Measurements from ENCODE around the gene PPP2R5B.

PPP2R5B gene

GRCh38 chr11:64888729-64889511, 35.6 kb upstream of the PPP2R5B start:
- peak; percentile 96 for DNase-seq (ENCODE audit: low spot score)

- DNase-seq (ENCODE audit: low spot score) = no peak
Measured at GRCh38 chr11:64890522-64890939, 34.0 kb upstream of the PPP2R5B start.

GRCh38 chr11:64891215-64891848, 33.2 kb upstream of the PPP2R5B start:
- DNase-seq (ENCODE audit: low spot score) = no peak

GRCh38 chr11:64891880-64892279, 32.6 kb upstream of the PPP2R5B start:
- no peak for DNase-seq (ENCODE audit: low spot score)

- DNase-seq (ENCODE audit: low spot score) = no peak
Measured at GRCh38 chr11:64892411-64892831, 32.1 kb upstream of the PPP2R5B start.

- DNase-seq (ENCODE audit: low spot score) = no peak
Measured at GRCh38 chr11:64892838-64893193, 31.7 kb upstream of the PPP2R5B start.

- no peak for DNase-seq (ENCODE audit: low spot score)
Measured at GRCh38 chr11:64893194-64894069, 31.1 kb upstream of the PPP2R5B start.

GRCh38 chr11:64894070-64894811, 30.2 kb upstream of the PPP2R5B start:
- DNase-seq (ENCODE audit: low spot score) = peak; percentile 91

- DNase-seq (ENCODE audit: low spot score) = no peak
Measured at GRCh38 chr11:64894812-64895452, 29.6 kb upstream of the PPP2R5B start.

- DNase-seq (ENCODE audit: low spot score) = no peak
Measured at GRCh38 chr11:64896448-64897022, 28.0 kb upstream of the PPP2R5B start.

GRCh38 chr11:64897381-64898075, 27.0 kb upstream of the PPP2R5B start:
- no peak for DNase-seq (ENCODE audit: low spot score)

- DNase-seq (ENCODE audit: low spot score) = no peak
Measured at GRCh38 chr11:64898076-64898445, 26.4 kb upstream of the PPP2R5B start.

- no peak for DNase-seq (ENCODE audit: low spot score)
Measured at GRCh38 chr11:64898541-64898940, 25.9 kb upstream of the PPP2R5B start.

- DNase-seq (ENCODE audit: low spot score) = no peak
Measured at GRCh38 chr11:64900263-64900678, 24.2 kb upstream of the PPP2R5B start.

GRCh38 chr11:64900774-64901173, 23.7 kb upstream of the PPP2R5B start:
- no peak for DNase-seq (ENCODE audit: low spot score)

- DNase-seq (ENCODE audit: low spot score) = no peak
Measured at GRCh38 chr11:64902102-64902900, 22.2 kb upstream of the PPP2R5B start.

GRCh38 chr11:64903291-64903833, 21.1 kb upstream of the PPP2R5B start:
- DNase-seq (ENCODE audit: low spot score) = no peak

- no peak for DNase-seq (ENCODE audit: low spot score)
Measured at GRCh38 chr11:64905516-64906313, 18.8 kb upstream of the PPP2R5B start.

GRCh38 chr11:64906314-64906635, 18.2 kb upstream of the PPP2R5B start:
- DNase-seq (ENCODE audit: low spot score) = no peak
